Measurements from ENCODE around the gene RSRP1. TPM values are rescaled to one million over a fixed set of nuclear protein-coding genes. Genes with fewer than 3 reads are reported as not detected.

Gene RSRP1
- total RNA-seq, 1 experiment from 2014 or later, result 55.1 TPM

- H2BK20ac ChIP-seq (ENCODE audit: low read depth, low read length, poor library complexity, severe bottlenecking), result no peak overlapping the region
- H3K36me3 Mint-ChIP-seq (ENCODE audit: insufficient read depth in 1 of 3, low read depth in 3 of 3), result no peaks in the 10 kb centered on the region
- H3K9me3 Mint-ChIP-seq, result no peaks in the 10 kb centered on the region
- H2BK15ac ChIP-seq (ENCODE audit: low read depth, low read length), result no peak overlapping the region
- H2BK5ac ChIP-seq (ENCODE audit: insufficient read length, low read length), result no peak overlapping the region
- H3K27ac Mint-ChIP-seq, result no peak overlapping the region; a peak in 3 of 7 replicates
- no peak overlapping the region for H2BK12ac ChIP-seq (ENCODE audit: insufficient read length, low read depth, low read length)
- no peak overlapping the region for H3K4me3 Mint-ChIP-seq
- H3K18ac ChIP-seq (ENCODE audit: insufficient read length, low read depth, low read length), result no peak overlapping the region
- H3K14ac ChIP-seq (ENCODE audit: insufficient read depth, low read length), result no peak overlapping the region
- no peak overlapping the region for H3K9ac ChIP-seq (ENCODE audit: extremely low read depth, insufficient read length, low read length)
- no peaks in the 10 kb centered on the region for H4K20me1 ChIP-seq (ENCODE audit: control insufficient read depth, insufficient read depth, insufficient read length)
- no peak overlapping the region for H2AK5ac ChIP-seq (ENCODE audit: insufficient read length, low read length)
- H3K27ac ChIP-seq (ENCODE audit: insufficient read length, low read depth, low read length), result no peak overlapping the region
- H3T11ph ChIP-seq (ENCODE audit: low read length), result no peak overlapping the region
- no peak for DNase-seq
- 100% methylated on average over 3 of the region's 9 CpGs for WGBS (ENCODE audit: extremely low coverage, insufficient read length, low lambda C conversion rate)
- no peak overlapping the region for H3K4me2 ChIP-seq (ENCODE audit: insufficient read depth, insufficient read length, low read length)
- H3K27me3 ChIP-seq (ENCODE audit: insufficient read depth, low read length), result no peaks in the 10 kb centered on the region
- H3K79me2 ChIP-seq (ENCODE audit: insufficient read depth, low read length), result no peaks in the 10 kb centered on the region
- H3K9me3 ChIP-seq (ENCODE audit: control insufficient read depth, low read depth, low read length), result no peaks in the 10 kb centered on the region
- H3K56ac ChIP-seq (ENCODE audit: insufficient read length, low read depth, low read length), result no peak overlapping the region
- H3K23me2 ChIP-seq (ENCODE audit: insufficient read length, low read depth, low read length, poor library complexity, severe bottlenecking), result no peaks in the 10 kb centered on the region
- H3K4me1 ChIP-seq (ENCODE audit: insufficient read depth, low read length), result no peaks in the 10 kb centered on the region
- TF ChIP-seq, protein P1, sequence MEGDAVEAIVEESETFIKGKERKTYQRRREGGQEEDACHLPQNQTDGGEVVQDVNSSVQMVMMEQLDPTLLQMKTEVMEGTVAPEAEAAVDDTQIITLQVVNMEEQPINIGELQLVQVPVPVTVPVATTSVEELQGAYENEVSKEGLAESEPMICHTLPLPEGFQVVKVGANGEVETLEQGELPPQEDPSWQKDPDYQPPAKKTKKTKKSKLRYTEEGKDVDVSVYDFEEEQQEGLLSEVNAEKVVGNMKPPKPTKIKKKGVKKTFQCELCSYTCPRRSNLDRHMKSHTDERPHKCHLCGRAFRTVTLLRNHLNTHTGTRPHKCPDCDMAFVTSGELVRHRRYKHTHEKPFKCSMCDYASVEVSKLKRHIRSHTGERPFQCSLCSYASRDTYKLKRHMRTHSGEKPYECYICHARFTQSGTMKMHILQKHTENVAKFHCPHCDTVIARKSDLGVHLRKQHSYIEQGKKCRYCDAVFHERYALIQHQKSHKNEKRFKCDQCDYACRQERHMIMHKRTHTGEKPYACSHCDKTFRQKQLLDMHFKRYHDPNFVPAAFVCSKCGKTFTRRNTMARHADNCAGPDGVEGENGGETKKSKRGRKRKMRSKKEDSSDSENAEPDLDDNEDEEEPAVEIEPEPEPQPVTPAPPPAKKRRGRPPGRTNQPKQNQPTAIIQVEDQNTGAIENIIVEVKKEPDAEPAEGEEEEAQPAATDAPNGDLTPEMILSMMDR (conservative IDR thresholded peaks at IDR 0.05), result no peak
- H4K8ac ChIP-seq (replicated peaks; ENCODE audit: insufficient read length, low read depth, low read length), result no peak overlapping the region
- no peak overlapping the region for H3K23ac ChIP-seq (ENCODE audit: insufficient read length, low read depth, low read length)
- no peak overlapping the region for H4K5ac ChIP-seq (ENCODE audit: insufficient read length, low read depth, low read length)
- no peak overlapping the region for H2BK120ac ChIP-seq (ENCODE audit: low read depth, low read length, poor library complexity, severe bottlenecking)
- no peak overlapping the region for H2AFZ ChIP-seq (ENCODE audit: low read length)
- no peak overlapping the region for H3K4ac ChIP-seq (ENCODE audit: low read depth, low read length)
- H3K27me3 Mint-ChIP-seq (ENCODE audit: low read depth), result no peaks in the 10 kb centered on the region; the same call in 1 of the 2 replicates
- no peaks in the 10 kb centered on the region for H3K79me1 ChIP-seq (ENCODE audit: insufficient read depth, low read depth, low read length, poor library complexity, severe bottlenecking)
- peaks cover 8 to 14% of the 10 kb centered on the region in 2 experiments for H3K4me1 Mint-ChIP-seq
- no peak overlapping the region for H4K91ac ChIP-seq (ENCODE audit: insufficient read length, low read depth, low read length)
Observed at GRCh38 chr1:25193229-25193628, 54.0 kb downstream of the RSRP1 start.

Other genes with a start within 250 kb of the RSRP1 start
- 34.4 and 36.5 TPM in 2 replicates for gene SYF2, start 15.0 kb downstream of the RSRP1 start, total RNA-seq (2021)
- 1.3 and 1.6 TPM in 2 replicates for gene RHD, start 25.1 kb upstream of the RSRP1 start, total RNA-seq (2021)
- 94.2 and 95.9 TPM in 2 replicates for gene TMEM50A, start 90.9 kb upstream of the RSRP1 start, total RNA-seq (2021)
- gene RHCE, start 173.4 kb upstream of the RSRP1 start, total RNA-seq (2021), result 0.26 and 0.90 TPM in 2 replicates
- 15.6 and 16.3 TPM in 2 replicates for gene MACO1, start 183.4 kb upstream of the RSRP1 start, total RNA-seq (2021)